ENCODE results near the gene LOXL3.

GRCh38 chr2:74564222-74564621, 10.5 kb upstream of the LOXL3 start:
- TF ChIP-seq, protein P1, sequence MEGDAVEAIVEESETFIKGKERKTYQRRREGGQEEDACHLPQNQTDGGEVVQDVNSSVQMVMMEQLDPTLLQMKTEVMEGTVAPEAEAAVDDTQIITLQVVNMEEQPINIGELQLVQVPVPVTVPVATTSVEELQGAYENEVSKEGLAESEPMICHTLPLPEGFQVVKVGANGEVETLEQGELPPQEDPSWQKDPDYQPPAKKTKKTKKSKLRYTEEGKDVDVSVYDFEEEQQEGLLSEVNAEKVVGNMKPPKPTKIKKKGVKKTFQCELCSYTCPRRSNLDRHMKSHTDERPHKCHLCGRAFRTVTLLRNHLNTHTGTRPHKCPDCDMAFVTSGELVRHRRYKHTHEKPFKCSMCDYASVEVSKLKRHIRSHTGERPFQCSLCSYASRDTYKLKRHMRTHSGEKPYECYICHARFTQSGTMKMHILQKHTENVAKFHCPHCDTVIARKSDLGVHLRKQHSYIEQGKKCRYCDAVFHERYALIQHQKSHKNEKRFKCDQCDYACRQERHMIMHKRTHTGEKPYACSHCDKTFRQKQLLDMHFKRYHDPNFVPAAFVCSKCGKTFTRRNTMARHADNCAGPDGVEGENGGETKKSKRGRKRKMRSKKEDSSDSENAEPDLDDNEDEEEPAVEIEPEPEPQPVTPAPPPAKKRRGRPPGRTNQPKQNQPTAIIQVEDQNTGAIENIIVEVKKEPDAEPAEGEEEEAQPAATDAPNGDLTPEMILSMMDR (conservative IDR thresholded peaks at IDR 0.05; ENCODE audit: low read depth, low read length) = no peak
- TF ChIP-seq EZH2 (IDR thresholded peaks at IDR 0.05; ENCODE audit: borderline replicate concordance, low read depth, low read length, poor library complexity, severe bottlenecking) = no peak
